ENCODE results near the gene LDAF1. TPM values are rescaled to one million over a fixed set of nuclear protein-coding genes. Genes with fewer than 3 reads are reported as not detected.

The LDAF1 gene
- total RNA-seq, 1 experiment from 2014 or later = 18.7 TPM

DNA sequence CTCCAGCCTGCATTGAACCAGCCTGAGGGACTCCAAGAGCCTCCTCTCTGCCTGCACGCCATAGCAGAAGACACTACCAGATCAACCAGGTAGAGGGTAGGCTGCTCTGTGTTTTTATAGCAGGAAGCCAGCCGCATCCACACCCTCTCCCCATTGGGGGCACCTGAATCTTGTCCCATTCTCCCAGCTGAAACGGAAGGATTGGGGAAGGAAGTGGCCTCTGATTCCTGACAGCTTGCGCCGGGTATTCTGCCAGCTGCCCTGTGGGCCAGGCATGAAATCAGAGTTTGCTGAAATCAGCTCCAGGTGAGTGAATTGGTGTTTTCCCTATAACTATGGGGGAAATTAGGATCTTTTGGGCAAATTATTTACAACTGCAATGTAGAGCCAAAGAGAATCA lies 53.0 kb downstream of the LDAF1 start, which contains the start of gene ZP2:
Gene ZP2, minus strand, starts transcription at position 89 of the 400 bp plus-strand sequence. Its CDS starts 27 bp downstream, at position 62.
- no peaks in the 10 kb centered on the region; the same call in 1 of the 2 replicates for H3K27me3 ChIP-seq (ENCODE audit: insufficient read depth, low read length)
- H4K5ac ChIP-seq (ENCODE audit: insufficient read length, low read depth, low read length) = no peak within 1 kb of the TSS
- no peak within 1 kb of the TSS for H3K9ac ChIP-seq (ENCODE audit: extremely low read depth, insufficient read length, low read length)
- WGBS (ENCODE audit: extremely low coverage, insufficient read length, low lambda C conversion rate) = no CpG with 5 or more reads among the region's 5 CpGs
- no peak within 1 kb of the TSS for H2AFZ ChIP-seq (ENCODE audit: low read length)
- H2BK20ac ChIP-seq (ENCODE audit: low read depth, low read length, poor library complexity, severe bottlenecking) = no peak within 1 kb of the TSS
- no peak within 1 kb of the TSS for H2BK12ac ChIP-seq (ENCODE audit: insufficient read length, low read depth, low read length)
- H4K20me1 ChIP-seq (ENCODE audit: control insufficient read depth, insufficient read depth, insufficient read length) = no peaks in the 10 kb centered on the region
- Mint-ChIP-seq H3K4me3 (no peak within 1 kb of the TSS), H3K4me1 (peaks cover 7 to 11% of the 10 kb centered on the region in 2 experiments), H3K9me3 (no peaks in the 10 kb centered on the region), H3K27me3 (ENCODE audit: low read depth) (peaks cover 10% of the 10 kb centered on the region), H3K27ac (no peak within 1 kb of the TSS; a peak in 3 of 7 replicates), H3K36me3 (ENCODE audit: insufficient read depth in 1 of 3, low read depth in 3 of 3) (no peaks in the 10 kb centered on the region; a peak in 1 of 7 replicates)
- no peak within 1 kb of the TSS for H2AK5ac ChIP-seq (ENCODE audit: insufficient read length, low read length)
- no peaks in the 10 kb centered on the region for H3K9me3 ChIP-seq (ENCODE audit: control insufficient read depth, low read depth, low read length)
- no peak within 1 kb of the TSS for H3K14ac ChIP-seq (ENCODE audit: insufficient read depth, low read length)
- H3T11ph ChIP-seq (ENCODE audit: low read length) = no peak within 1 kb of the TSS
- no peak for DNase-seq
- no peak within 1 kb of the TSS for H3K23ac ChIP-seq (ENCODE audit: insufficient read length, low read depth, low read length)
- no peak within 1 kb of the TSS for H4K8ac ChIP-seq (replicated peaks; ENCODE audit: insufficient read length, low read depth, low read length)
- H2BK5ac ChIP-seq (ENCODE audit: insufficient read length, low read length) = no peak within 1 kb of the TSS
- H3K23me2 ChIP-seq (ENCODE audit: insufficient read length, low read depth, low read length, poor library complexity, severe bottlenecking) = no peaks in the 10 kb centered on the region
- H3K4ac ChIP-seq (ENCODE audit: low read depth, low read length) = no peak within 1 kb of the TSS
- H4K91ac ChIP-seq (ENCODE audit: insufficient read length, low read depth, low read length) = no peak within 1 kb of the TSS
- no peak within 1 kb of the TSS for H2BK120ac ChIP-seq (ENCODE audit: low read depth, low read length, poor library complexity, severe bottlenecking)
- H2BK15ac ChIP-seq (ENCODE audit: low read depth, low read length) = no peak within 1 kb of the TSS
- no peaks in the 10 kb centered on the region for H3K4me1 ChIP-seq (ENCODE audit: insufficient read depth, low read length)
- no peak within 1 kb of the TSS for H3K18ac ChIP-seq (ENCODE audit: insufficient read length, low read depth, low read length)
- no peaks in the 10 kb centered on the region for H3K79me1 ChIP-seq (ENCODE audit: insufficient read depth, low read depth, low read length, poor library complexity, severe bottlenecking)
- TF ChIP-seq, protein P1, sequence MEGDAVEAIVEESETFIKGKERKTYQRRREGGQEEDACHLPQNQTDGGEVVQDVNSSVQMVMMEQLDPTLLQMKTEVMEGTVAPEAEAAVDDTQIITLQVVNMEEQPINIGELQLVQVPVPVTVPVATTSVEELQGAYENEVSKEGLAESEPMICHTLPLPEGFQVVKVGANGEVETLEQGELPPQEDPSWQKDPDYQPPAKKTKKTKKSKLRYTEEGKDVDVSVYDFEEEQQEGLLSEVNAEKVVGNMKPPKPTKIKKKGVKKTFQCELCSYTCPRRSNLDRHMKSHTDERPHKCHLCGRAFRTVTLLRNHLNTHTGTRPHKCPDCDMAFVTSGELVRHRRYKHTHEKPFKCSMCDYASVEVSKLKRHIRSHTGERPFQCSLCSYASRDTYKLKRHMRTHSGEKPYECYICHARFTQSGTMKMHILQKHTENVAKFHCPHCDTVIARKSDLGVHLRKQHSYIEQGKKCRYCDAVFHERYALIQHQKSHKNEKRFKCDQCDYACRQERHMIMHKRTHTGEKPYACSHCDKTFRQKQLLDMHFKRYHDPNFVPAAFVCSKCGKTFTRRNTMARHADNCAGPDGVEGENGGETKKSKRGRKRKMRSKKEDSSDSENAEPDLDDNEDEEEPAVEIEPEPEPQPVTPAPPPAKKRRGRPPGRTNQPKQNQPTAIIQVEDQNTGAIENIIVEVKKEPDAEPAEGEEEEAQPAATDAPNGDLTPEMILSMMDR (conservative IDR thresholded peaks at IDR 0.05) = no peak
- H3K79me2 ChIP-seq (ENCODE audit: insufficient read depth, low read length) = no peaks in the 10 kb centered on the region
- no peak within 1 kb of the TSS for H3K27ac ChIP-seq (ENCODE audit: insufficient read length, low read depth, low read length)
- H3K56ac ChIP-seq (ENCODE audit: insufficient read length, low read depth, low read length) = no peak within 1 kb of the TSS
- no peak within 1 kb of the TSS for H3K4me2 ChIP-seq (ENCODE audit: insufficient read depth, insufficient read length, low read length)
